GM20431 (cell line): ENCODE results near the gene KAZN.

ENCODE experiments used
- in situ Hi-C: fragments of 300-500 bp; cut with MseI, MboI; formaldehyde crosslinking; loops from one replicate; pipeline ENCODE4 v1.15.0; 2020; ENCODE audit warnings: low sequenced_read_pairs; ENCODE audit not compliant: unreplicated experiment

KAZN gene

DNA sequence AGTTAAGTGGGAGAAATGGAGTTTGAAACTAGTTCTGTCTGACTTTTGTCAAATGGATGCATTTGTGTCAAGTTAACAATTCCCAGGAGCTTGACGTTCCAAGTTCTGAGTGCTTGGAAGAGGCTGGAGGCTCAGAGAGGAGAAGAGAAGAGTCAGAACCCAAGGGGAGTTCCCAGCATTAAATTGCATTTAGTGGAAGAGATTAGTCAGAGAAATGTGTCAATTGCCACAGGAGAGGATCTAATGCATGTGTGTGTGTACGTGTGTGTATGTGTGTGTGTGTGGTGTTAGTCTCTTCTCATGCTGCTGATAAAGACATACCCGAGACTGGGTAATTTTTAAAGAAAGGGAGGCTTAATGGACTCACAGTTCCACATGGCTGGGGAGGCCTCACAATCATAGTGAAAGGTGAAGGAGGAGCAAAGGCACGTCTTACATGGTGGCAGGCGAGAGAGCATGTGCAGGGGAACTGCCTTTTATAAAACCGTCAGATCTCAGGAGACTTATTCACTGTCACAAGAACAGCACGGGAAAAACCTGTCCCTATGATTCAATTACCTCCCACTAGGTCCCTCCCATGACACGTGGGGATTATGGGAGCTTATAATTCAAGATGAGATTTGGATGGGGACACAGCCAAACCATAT is 453.5 kb downstream of the KAZN start:
- in situ Hi-C loops = no loop called here

DNA sequence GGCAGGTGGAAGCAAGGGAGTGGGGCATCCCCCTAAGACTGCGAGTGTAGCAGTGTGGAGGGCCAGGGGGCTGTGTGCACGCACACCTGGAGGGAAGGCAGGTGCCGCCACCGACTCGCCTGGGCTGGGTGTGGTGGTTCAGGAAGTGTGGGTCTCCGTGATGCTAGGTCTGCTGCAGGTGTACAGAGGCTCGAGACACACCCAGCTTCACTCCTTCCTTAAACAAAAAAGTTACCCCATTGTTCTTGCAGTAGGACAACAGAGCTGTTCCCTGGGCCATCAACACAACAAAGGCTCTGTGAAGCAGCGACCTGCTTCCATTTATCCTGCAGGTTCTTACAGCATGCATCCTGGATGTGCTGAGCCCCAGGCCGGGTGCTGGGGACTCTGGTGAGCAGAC is 454.7 kb downstream of the KAZN start:
- in situ Hi-C loops = no loop called here

DNA sequence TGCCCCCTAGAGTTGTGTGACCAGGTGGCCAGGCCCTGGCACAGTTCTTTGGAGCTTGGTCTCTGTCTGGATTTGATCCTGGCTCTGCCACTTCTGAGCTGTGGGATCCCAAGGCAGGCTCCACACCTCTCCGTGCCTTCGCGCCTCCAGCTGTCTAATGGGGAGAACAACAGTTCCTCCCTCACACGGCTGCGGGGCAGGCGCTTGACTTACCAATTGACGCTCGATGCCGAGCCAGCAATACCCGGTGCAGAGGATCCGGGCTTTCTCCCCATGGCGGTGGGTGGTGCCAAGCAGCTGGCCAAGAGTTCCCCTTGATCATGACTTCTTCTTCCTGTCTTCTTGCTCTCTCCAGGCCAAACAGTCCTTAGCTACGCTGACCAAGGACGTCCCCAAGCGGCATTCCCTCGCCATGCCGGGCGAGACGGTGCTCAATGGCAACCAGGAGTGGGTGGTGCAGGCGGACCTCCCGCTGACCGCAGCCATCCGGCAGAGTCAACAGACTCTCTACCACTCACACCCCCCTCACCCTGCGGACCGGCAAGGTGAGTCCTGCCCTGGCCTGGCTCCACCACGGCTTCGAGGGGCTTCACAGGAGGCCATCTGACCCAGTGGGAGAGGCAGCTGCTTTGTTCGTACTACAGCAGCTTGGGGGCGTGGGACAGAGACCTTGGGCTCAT is 457.4 kb downstream of the KAZN start:
- in situ Hi-C loops = no loop called here

DNA sequence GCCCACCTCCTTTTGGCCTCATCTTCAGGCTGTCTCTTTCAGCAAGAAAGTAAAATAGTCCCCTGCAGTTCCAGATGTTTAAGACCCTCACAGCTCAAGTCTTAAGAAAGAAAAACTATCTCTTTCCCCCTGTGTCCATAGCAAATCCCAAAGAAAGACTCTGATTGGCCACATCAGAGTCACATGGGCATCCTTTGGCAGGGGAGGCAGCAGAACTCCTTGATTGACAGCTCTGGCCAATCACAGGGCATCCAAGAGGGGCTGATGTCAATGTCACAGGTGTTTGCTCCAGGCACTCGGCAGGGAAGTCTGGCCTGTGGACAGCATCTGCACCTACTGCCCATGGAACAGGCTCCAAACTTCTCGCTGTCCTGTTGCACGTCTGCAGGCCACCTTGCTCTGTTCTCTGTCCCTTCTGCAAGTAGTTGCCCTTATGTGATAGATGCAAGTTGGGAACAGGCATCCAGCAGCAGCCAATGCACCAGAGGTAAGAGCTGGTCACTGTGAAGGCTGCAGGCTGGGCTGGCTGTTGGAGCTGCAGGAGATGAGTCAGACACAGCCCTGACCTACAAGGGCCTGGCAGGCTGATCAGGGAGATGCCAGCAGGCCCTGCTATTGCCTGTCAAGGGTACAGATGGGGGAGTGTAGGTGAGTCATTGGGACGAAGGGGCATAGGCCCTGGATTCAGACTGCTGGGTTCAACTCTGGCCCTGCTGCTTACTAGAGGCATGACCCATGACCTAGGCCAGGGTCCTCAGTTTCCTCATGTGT is 458.2 kb downstream of the KAZN start:
- in situ Hi-C loops = no loop called here

DNA sequence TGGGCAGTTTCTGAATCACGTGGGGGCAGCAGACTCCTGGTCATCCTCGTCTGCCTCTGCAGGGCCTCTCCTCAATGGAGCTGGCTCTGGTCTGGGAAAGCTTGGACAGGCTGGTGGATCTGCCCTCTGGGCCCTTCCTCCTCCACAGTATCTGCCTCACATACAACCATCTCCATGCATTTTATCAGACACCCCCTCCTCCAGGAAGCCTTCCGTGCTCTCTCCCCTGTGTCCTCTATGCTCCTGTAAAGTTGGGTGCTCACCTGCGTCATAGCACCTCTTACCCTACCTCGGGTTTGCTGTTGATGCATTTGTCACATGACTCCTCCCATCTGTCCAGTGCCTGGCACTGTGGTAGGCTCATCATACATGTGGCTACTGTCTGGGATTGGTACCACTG is 459.3 kb downstream of the KAZN start:
- in situ Hi-C loops = no loop called here

DNA sequence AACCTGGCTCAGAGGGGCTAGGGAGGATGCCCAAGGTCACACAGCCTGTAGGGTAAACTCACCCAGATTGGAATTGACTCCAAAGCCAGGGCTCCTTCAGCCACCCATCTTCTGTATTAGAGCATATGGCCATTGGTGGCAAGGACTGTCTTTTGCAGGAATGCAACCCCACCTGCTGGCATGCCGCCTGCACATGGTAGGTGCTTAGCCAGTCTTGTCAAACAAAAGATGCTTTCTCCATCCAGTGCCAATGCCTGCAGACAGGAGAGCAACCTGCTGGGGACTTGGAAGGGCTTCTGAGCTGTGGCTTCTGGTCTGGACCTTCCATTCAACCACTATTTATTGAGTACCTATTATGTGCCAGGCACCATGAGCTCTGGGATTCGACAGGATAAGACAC is 459.8 kb downstream of the KAZN start:
- in situ Hi-C loops = no loop called here

DNA sequence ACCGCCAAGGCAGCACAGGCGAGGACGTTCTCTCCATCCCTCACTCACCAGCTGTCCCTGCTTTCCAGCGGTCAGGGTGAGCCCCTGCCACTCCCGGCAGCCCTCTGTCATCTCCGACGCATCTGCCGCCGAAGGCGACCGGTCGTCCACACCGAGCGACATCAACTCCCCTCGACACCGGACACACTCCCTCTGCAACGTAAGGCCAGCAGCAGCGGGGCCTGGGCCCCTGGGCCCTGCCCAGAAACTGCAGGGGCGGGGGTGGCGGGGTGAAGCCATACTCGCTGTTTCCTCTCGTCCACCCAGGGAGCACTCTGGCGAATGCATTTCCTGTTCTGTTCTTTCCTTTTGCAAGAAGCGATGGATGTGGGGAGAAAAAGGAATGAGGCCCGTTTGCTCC is 461.6 kb downstream of the KAZN start:
- in situ Hi-C loops = no loop called here

DNA sequence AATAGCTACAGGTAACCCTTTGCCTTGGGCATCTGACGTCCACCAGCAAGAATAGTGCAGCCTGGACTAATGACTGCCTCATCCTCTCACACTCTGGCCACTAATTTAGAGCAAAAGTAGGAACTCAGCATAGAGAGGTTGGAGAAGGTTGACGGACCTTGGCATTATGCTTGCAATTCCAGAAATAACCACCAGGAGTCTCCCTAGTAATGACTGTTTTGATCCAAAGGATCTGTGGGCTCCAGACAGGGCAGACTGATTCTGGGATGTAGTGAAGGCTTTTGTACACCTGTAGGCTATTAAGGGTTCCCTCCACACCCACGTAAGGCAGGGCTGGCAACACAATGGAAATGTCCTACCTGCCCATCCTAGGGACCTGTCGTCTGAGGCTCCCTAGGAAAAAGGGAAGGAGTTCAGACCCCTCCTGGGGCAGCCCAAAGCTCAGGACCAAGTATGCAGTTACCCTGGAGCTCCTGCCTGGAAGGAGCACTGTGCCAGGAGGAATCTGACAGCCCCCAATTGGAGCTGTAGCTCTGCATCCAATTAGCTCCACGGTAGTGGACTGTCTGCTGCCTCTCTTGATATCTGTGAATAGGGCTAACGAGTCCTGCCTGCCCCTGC is 464.1 kb downstream of the KAZN start:
- in situ Hi-C loops = no loop called here

DNA sequence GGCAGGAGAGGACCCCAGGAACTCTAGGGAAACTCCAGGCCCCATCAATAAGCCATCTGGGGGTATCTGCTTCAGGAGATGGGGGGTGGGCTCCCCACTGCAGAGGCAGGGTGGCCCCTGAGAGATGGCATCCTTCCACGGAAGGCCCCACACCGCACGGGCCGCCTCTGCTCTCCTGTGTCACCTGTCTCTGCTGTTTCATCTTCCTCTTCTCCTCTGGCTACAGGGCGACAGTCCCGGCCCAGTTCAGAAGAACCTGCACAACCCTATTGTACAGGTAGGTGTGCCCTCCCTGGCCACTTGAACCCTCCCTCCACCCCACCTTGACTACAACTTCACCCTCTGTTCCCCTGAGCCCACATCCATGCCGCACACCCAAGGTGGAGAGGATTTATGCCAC is 464.9 kb downstream of the KAZN start:
- in situ Hi-C loops = no loop called here

DNA sequence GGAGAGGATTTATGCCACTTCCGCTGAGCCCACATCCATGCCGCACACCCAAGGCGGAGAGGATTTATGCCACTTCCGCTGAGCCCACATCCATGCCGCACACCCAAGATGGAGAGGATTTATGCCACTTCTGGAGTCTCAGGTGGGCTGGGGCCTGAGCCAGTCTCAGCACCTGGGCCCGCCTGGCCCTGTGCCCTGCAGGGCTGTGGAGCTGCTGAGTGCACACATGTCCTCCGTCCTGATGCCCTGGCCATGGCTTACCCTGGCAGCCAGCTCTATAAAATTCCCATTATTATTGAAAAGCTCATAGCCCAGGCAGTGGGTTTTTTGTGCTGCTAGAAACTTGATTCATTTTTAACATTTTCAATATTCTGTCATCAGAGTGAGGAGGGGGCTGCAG is 465.3 kb downstream of the KAZN start:
- in situ Hi-C loops = no loop called here

DNA sequence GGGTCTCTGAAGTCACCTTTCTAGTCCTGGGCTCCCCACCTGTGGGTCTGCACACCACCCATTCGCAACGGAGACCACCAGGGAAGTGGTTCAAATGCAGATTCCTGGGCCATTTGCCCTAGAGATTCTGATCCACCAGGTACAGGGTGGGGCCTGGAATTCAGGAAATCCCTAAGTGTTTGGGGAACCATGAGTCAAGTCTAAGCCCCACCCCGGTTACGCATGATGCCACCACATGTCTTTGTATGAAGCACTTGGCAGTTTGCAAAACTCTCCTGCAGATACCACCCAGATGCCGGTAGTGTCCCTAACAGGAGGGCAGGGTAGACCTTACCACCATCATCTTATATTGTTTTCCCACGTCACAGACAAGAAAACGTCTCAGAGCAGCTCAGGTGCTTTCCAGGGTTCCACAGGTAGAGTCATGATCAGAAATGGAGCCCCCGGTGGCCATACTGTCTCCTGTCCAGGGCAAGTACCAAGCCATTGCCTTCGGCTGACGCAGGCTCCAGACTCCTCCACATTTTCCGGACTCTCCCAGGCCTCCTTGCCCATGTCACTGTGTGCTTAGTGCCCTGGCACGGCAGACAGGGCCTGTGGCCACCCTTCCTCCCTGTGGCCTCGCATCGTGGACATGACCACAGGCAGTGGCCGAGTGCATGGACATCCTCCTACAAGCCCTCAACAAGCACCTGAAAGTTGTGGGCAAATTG is 465.9 kb downstream of the KAZN start:
- in situ Hi-C loops = no loop called here

DNA sequence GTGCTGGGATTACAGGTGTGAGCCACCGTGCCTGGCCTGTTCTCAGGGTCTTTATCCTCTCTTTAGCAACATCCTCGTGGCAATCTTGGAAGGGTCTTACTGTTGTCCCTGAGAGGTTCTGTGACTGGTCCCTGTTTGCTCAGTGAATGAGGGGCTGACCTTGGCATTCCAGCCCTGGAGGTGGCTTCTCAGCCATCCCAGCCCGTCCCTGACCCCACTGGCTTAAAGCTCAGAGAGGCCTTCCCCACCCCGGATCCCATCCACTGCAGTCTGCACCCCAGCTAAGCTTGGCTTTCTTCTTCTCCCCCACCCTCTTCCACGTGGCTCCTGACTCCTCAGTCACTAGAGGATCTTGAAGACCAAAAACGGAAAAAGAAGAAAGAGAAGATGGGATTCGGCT is 466.8 kb downstream of the KAZN start:
- in situ Hi-C loops = no loop called here

DNA sequence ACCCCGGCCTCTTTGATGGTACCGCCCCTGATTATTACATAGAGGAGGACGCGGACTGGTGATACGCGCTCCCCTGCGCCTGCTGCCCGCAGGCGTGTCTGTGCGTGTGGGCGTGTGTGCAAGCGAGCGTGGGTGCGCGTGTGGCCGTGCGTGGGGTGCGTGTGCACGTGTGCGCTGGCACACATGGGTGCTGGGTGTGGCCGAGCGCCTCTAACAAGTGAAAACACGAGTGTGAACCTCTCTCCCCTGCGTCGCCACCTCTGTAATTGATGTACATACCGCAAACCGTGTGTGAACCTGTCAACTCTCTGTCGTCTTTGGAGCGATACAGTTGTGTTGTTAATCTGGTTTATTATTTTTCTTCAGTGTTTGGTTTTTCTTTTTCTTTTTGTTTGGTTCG is 467.3 kb downstream of the KAZN start:
- in situ Hi-C loops = no loop called here

DNA sequence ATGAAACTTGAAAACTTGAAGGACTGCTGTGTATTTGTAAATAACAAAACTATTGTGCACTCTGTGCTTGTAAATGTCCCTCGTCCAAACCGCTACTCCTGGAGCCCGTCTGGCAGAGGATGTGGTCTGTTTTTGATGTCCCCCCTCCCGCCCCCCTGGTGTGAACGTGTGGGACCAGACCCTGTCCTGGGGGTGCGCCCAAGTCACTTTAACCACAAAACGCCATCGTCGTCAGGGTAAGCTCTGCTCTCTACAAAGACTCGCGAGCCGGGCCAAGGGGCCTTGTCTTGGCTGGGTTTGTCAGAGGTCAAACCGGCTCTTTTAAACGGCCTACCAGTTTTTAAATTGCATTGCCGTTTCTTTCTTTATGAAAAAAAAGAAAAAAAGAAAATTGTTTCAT is 467.7 kb downstream of the KAZN start:
- in situ Hi-C loops = no loop called here

DNA sequence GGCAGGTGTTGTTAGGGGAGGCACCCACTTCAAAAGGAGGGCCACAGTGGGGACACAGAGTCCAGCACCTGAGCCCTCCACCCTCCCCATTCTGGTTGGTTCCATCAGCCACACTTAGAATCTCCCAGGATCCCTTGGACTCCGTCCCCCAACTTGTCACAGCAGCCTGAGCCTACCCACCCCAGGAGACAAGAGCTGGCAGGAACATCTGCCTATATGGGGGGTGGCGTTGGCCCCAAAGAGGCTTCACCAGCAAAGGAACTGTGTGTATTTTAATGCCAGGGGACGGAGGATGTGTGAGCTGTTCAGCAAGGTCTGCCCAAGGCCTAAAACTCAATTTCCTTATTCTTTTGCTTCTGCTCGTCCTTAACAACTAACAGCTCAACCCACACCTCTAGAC is 468.7 kb downstream of the KAZN start:
- in situ Hi-C loops = no loop called here

DNA sequence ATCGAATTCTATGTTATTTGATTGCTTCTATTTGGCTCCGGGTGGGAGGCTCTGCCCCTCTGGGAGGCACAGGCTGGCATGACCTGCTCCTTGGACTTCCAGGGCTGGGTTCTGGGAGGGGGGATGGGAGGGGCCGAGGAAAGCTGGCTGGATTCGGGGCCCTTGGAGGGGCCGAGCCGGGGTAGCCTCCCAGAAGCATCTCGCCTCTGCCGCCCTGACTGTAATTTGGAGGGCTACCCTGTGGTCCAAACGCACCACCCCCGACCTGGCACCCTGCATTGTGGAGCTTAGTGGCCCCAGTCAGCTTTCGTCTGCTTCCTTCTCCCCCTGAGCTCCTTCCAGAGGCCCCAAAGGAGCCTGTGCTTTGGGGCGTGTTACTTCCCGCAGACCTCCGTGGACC is 469.7 kb downstream of the KAZN start:
- in situ Hi-C loops = no loop called here

DNA sequence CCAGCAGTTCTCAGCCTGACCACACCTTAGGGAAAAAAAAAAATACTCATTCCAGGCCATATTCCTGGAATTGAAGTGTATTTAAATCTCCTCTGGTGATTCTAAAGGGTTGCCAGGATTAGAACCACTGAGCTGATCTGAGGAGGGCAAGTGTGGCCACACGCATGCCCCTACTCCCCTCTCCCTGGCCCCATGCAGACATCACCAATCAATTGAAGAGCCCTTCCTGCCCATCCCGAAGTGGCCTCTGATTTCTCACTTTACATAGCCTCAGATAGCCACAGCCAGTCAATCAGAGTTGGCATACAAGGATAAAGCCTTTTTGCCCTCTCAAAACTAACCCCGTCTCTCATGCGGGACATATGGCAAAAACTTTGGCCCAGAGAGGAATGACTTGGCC is 470.5 kb downstream of the KAZN start:
- in situ Hi-C loops = no loop called here

DNA sequence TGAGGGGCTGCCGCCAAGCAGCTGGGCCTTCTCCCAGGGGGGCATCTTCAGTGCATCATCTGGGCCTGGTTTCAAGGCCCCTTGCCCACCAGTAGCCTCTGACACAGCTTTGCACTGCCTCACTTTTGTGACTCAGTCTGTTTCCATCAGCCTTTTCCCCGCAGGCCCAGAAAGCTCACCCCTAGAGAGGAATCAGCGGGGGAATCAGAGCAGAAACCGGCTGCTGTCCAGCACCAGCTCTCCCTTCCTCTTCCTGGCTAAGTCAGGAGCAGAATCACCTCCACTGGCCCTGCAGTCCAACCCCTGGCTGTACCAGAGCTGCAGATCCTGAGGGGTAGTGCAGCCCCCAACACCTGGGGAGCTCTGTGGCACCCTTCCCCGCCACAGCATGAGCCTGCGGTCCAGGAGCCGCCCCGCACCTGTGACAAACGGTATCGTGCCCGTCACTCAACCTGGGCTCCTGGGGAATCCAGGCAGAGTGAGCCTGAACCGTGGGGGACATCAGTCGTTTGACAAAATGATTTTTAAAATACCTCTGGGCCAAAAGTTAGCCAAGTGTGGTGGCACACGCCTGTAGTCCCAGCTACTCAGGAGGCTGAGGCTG is 471.8 kb downstream of the KAZN start:
- in situ Hi-C loops = no loop called here

DNA sequence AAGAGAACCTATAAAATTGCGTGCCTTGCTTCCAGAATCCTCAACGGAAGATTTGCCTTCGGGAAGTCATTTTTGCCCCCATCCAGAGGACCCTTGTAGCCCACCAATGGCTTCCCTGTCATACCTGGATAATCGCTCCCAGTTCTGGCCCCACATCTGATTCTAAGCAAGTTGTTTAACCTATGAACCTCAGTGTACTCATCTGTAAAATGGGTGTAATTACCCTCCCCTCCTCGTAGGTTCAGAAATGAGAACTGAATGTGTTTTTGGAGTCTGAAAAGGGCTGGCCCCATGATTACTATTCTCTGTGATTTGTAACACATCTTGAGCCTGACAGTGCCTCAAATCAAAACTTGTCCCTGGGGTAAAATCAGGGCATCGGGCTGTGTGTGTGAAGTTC is 473.5 kb downstream of the KAZN start:
- in situ Hi-C loops = no loop called here

DNA sequence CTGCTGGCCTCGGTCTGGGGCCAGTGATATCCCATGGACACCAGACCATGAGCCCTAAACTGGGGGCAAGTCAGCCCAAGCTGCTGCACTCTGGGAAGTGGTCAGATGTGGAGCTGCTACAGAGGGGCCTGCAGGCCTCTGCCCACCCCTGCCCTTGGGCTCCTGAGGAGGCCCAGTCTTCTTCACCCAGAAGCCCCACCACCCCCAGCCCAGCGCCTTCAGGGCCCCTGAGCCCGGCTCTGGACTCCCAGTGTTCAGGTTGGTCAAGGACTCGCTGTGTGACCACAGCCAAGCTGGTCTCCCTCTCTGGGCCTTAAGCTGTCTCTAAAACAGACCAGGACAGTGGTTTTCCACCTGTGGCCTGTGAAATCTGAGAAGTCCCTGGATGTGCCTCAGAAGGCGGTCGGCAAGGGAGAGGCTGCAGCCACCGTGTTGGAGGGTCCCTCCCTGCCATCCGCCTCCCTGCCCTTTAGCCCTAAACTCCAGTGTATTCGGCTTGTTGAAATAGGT is 475.4 kb downstream of the KAZN start:
- in situ Hi-C loops = no loop called here
